ENCODE measurements around the gene CCDC27.
"Not testable (repeated sequence)": the region's sequence is repeated elsewhere in the genome, so short reads cannot be mapped to it uniquely, and the experiment has no call there.

The CCDC27 gene

GRCh38 chr1:3736708-3737107, 15.5 kb upstream of the CCDC27 start:
- no peak for DNase-seq

GRCh38 chr1:3738943-3739342, 13.3 kb upstream of the CCDC27 start:
- DNase-seq, result no peak

- peak in 1 of 14 donors; percentile 9 for DNase-seq
These were observed 12.2 kb upstream of the CCDC27 start for GRCh38 chr1:3740042-3740441.

- no peak for DNase-seq
These were observed 11.5 kb upstream of the CCDC27 start for GRCh38 chr1:3740752-3741151.

GRCh38 chr1:3741566-3742438, 10.4 kb upstream of the CCDC27 start:
- no peak for DNase-seq

- DNase-seq, result no peak
These were observed 9.6 kb upstream of the CCDC27 start for GRCh38 chr1:3742439-3743298.

- DNase-seq, result no peak
These were observed 8.8 kb upstream of the CCDC27 start for GRCh38 chr1:3743421-3743820.

- no peak for DNase-seq
These were observed 8.4 kb upstream of the CCDC27 start for GRCh38 chr1:3743826-3744225.

GRCh38 chr1:3744646-3745045, 7.6 kb upstream of the CCDC27 start:
- no peak for DNase-seq

- DNase-seq, result no peak
These were observed 7.2 kb upstream of the CCDC27 start for GRCh38 chr1:3745071-3745470.

- DNase-seq, result peak in 5 of 14 donors; percentile 10 to 76 (median 17)
These were observed 6.5 kb upstream of the CCDC27 start for GRCh38 chr1:3745590-3746381.

- DNase-seq, result peak in 2 of 14 donors; percentile 24 to 55
These were observed 5.8 kb upstream of the CCDC27 start for GRCh38 chr1:3746389-3746829.

GRCh38 chr1:3746830-3747521, 5.3 kb upstream of the CCDC27 start:
- DNase-seq, result peak; percentile 12 to 90 (median 76)

GRCh38 chr1:3747522-3747848, 4.8 kb upstream of the CCDC27 start:
- DNase-seq, result no peak

- no peak for DNase-seq
These were observed 4.3 kb upstream of the CCDC27 start for GRCh38 chr1:3747903-3748302.

- DNase-seq, result not testable (repeated sequence)
These were observed 3.8 kb upstream of the CCDC27 start for GRCh38 chr1:3748316-3748900.

GRCh38 chr1:3749512-3749911, 2.7 kb upstream of the CCDC27 start:
- no peak for DNase-seq

- no peak for DNase-seq
These were observed 1.5 kb upstream of the CCDC27 start for GRCh38 chr1:3750741-3751140.

- DNase-seq, result no peak
These were observed 1.6 kb downstream of the CCDC27 start for GRCh38 chr1:3753656-3754454.

- DNase-seq, result no peak
These were observed 4.1 kb downstream of the CCDC27 start for GRCh38 chr1:3756394-3756793.

- no peak for DNase-seq
These were observed 6.9 kb downstream of the CCDC27 start for GRCh38 chr1:3759164-3759563.

Data from C1 segment of cervical spinal cord (tissue), 14 donors.